Stimulated activated CD4-positive, alpha-beta T cell treated with anti-CD3 and anti-CD28 coated beads, Interleukin-4, amount 100 ng/mL, for 1 hour (primary cell): ENCODE measurements around the gene JAK3.

Source experiments
- DNase-seq: peaks from one replicate; pipeline ENCODE4 v3.0.0-alpha.2; 2020

Gene JAK3

DNA sequence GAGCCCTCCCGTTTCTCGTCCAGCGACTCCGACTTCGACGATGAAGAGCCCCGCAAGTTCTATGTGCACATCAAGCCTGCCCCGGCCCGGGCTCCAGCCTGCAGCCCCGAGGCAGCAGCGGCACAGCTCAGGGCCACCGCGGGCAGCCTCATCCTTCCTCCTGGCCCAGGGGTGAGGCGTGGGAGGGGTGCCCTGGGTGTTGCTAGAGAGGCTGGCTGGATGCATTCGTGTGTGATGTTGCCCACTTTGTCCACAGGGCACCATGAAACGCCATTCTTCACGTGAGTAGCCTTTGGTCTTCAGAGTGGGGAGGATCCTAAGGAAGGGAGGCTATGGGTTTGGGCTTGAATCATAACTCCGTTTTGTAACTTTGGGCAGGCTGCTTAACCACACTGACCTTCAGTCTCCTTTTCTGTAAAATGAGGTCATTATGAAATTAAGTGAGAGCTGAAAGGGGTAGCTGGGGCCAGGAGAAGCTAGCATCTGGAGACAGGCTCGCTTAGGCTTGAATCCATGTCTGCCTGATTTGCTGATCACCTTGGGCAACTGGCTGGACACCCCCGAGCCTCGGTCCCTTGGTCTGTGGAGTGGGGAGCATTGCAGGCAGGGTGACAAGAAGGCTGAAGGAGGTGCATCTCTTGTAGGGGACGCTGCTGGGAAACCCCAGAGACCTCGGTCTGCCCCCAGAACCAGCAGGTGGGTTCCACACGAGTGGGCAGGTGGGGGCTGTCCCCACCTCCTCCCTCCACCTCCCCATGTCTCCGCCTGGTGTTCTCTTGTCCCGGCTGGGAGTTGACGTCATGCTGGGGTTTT is 71.6 kb downstream of the JAK3 start:
- no peak for DNase-seq

DNA sequence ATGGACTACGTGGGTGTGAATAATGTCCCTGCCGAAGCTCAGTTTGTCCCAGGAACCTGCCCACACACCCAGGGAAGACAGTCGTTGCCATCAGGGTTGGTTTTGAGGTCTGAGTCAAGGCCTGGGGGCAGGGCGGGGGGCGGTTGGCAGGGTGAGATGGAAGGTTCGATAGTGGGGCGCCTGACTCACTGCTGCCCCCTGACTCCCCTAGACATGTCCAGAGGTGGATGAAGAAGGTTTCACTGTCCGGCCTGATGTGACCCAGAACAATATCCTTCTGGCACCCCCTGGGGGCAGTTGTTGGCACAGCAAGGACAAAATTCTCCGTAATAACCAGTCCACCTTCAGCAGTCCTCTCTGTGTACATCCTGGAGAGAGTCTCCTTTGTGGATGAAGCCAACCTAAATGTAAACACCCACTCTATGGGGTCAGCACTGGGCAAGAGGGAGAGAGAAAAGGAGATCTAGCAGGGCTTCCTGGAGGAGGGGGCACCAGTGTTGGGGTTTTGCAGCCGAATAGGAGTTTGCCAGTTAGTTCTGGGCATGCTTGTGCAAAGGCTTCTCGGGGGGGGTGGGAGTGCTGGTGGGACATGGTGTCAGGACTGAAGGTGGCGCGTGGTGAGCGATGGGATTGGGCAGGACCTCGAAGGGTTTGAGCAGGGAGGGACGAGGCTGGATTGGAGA is 72.4 kb downstream of the JAK3 start:
- peak; percentile 36 for DNase-seq
